Measurements from ENCODE around the gene MMP17. TPM values are rescaled to one million over a fixed set of nuclear protein-coding genes. Genes with fewer than 3 reads are reported as not detected.
"Not testable (repeated sequence)": the region's sequence is repeated elsewhere in the genome, so short reads cannot be mapped to it uniquely, and the experiment has no call there.

The MMP17 gene
- total RNA-seq, 4 donors from 2014 or later: 2.6 to 23.6 (median 12.4) TPM

- no peak for TF ChIP-seq CTCF (IDR thresholded peaks at IDR 0.05)
- TF ChIP-seq POLR2AphosphoS5 (IDR thresholded peaks at IDR 0.05): no peak
- no peak for TF ChIP-seq POLR2A (IDR thresholded peaks at IDR 0.05)
- TF ChIP-seq EP300 (IDR thresholded peaks at IDR 0.05; ENCODE audit: low read depth): no peak
- Histone ChIP-seq H3K27ac (no peak overlapping the region), H3K27me3 (no peaks in the 10 kb centered on the region), H3K4me1 (peaks cover 0 to 10% (median 5%) of the 10 kb centered on the region in 4 donors), H3K4me3 (no peak overlapping the region), H3K9me3 (no peaks in the 10 kb centered on the region), H3K36me3 (peaks cover 0 to 5% (median 0%) of the 10 kb centered on the region in 4 donors)
- intact Hi-C loops (cut with DNase I; ENCODE audit: low total_unique reads) (no loop called here), in situ Hi-C loops (cut with MboI; ENCODE audit: low pct_ligation_motif_present in 1 of 4, low pct_unique_long_range_greater_than_20kb in 1 of 4, low sequenced_read_pairs in 3 of 4) (no loop called here)
- 63 to 69% methylated on average over 7 of the region's 7 CpGs for WGBS, 2 donors (ENCODE audit: low coverage in 1 of 2)
- DNase-seq: no peak
These were observed 21.5 kb upstream of the MMP17 start for GRCh38 chr12:131806674-131807073.

- Histone ChIP-seq H3K27ac (no peak overlapping the region), H3K27me3 (no peaks in the 10 kb centered on the region), H3K9me3 (peaks cover 5 to 8% of the 10 kb centered on the region in 2 donors), H3K36me3 (no peaks in the 10 kb centered on the region), H3K4me3 (peak overlapping the region in 2 of 4 donors; percentile 6 to 12), H3K4me1 (peaks cover 0 to 7% (median 2%) of the 10 kb centered on the region in 4 donors)
- 72 to 82% methylated on average over 12 to 44 of the region's 44 CpGs for WGBS, 2 donors (ENCODE audit: low coverage in 1 of 2)
- no peak for TF ChIP-seq CTCF (IDR thresholded peaks at IDR 0.05)
- no peak for TF ChIP-seq POLR2A (IDR thresholded peaks at IDR 0.05)
- no peak for TF ChIP-seq EP300 (IDR thresholded peaks at IDR 0.05; ENCODE audit: low read depth)
- TF ChIP-seq POLR2AphosphoS5 (IDR thresholded peaks at IDR 0.05): no peak
- peak; percentile 34 for DNase-seq
- in situ Hi-C loops (cut with MboI; ENCODE audit: low pct_ligation_motif_present in 1 of 4, low pct_unique_long_range_greater_than_20kb in 1 of 4, low sequenced_read_pairs in 3 of 4): no loop called here
- intact Hi-C loops (cut with DNase I; ENCODE audit: low total_unique reads): no loop called here
These were observed 19.3 kb upstream of the MMP17 start for GRCh38 chr12:131808744-131809371.

- H3K27ac ChIP-seq; intact Hi-C loops (cut with DNase I; ENCODE audit: low total_unique reads); H3K9me3 ChIP-seq; H3K4me1 ChIP-seq; in situ Hi-C loops (cut with MboI; ENCODE audit: low pct_ligation_motif_present in 1 of 4, low pct_unique_long_range_greater_than_20kb in 1 of 4, low sequenced_read_pairs in 3 of 4); DNase-seq; H3K36me3 ChIP-seq; H3K4me3 ChIP-seq; H3K27me3 ChIP-seq: not testable (repeated sequence)
- WGBS, 2 donors (ENCODE audit: low coverage in 1 of 2): 75 to 100% methylated on average over 2 to 9 of the region's 9 CpGs
These were observed 18.5 kb upstream of the MMP17 start for GRCh38 chr12:131809476-131810254.

GRCh38 chr12:131810726-131811125, 17.5 kb upstream of the MMP17 start:
- no peaks in the 10 kb centered on the region for H3K27me3 ChIP-seq
- TF ChIP-seq CTCF (IDR thresholded peaks at IDR 0.05) (no peak), POLR2AphosphoS5 (IDR thresholded peaks at IDR 0.05) (no peak), POLR2A (IDR thresholded peaks at IDR 0.05) (no peak), EP300 (IDR thresholded peaks at IDR 0.05; ENCODE audit: low read depth) (no peak)
- intact Hi-C loops (cut with DNase I; ENCODE audit: low total_unique reads): no loop called here
- 60 to 73% methylated on average over 2 to 13 of the region's 13 CpGs for WGBS, 2 donors (ENCODE audit: low coverage in 1 of 2)
- H3K4me1 ChIP-seq: no peaks in the 10 kb centered on the region
- no peak overlapping the region for H3K27ac ChIP-seq
- H3K4me3 ChIP-seq: no peak overlapping the region
- in situ Hi-C loops (cut with MboI; ENCODE audit: low pct_ligation_motif_present in 1 of 4, low pct_unique_long_range_greater_than_20kb in 1 of 4, low sequenced_read_pairs in 3 of 4): no loop called here
- H3K36me3 ChIP-seq: no peaks in the 10 kb centered on the region
- peaks cover 5 to 8% of the 10 kb centered on the region in 2 donors for H3K9me3 ChIP-seq
- no peak for DNase-seq
